Immature natural killer cell (primary cell): ENCODE data around the gene LAMB1. TPM values are rescaled to one million over a fixed set of nuclear protein-coding genes. Genes with fewer than 3 reads are reported as not detected.

Experiments used
- DNase-seq, 3 donors: peaks; one replicate each; pipeline ENCODE4 v3.0.0; 2022; ENCODE audit warnings: mixed read lengths in 1 of 3
- H3K27ac Mint-ChIP-seq, 6 donors: one replicate each; pipeline ENCODE4 v1.8.0; 2020; ENCODE audit warnings: mixed read lengths in 6 of 6, mild to moderate bottlenecking in 5 of 6, inconsistent platforms in 4 of 6, moderate library complexity in 3 of 6
- H3K27me3 Mint-ChIP-seq, 3 donors: one replicate each; pipeline ENCODE4 v1.8.0; 2020 to 2021; ENCODE audit warnings: low read depth in 3 of 3, mild to moderate bottlenecking in 3 of 3, mixed read lengths in 3 of 3, moderate library complexity in 3 of 3, inconsistent platforms in 1 of 3
- H3K36me3 Mint-ChIP-seq, 3 donors: one replicate each; pipeline ENCODE4 v1.8.0; 2020; ENCODE audit warnings: mixed read lengths in 3 of 3, inconsistent platforms in 2 of 3, mild to moderate bottlenecking in 2 of 3
- H3K4me1 Mint-ChIP-seq, 2 donors: one replicate each; pipeline ENCODE4 v1.8.0; 2020; ENCODE audit warnings: inconsistent platforms in 2 of 2, mild to moderate bottlenecking in 2 of 2, mixed read lengths in 2 of 2, moderate library complexity in 1 of 2
- H3K4me3 Mint-ChIP-seq, 5 donors: one replicate each; pipeline ENCODE4 v1.8.0; 2020; ENCODE audit warnings: mild to moderate bottlenecking in 5 of 5, mixed read lengths in 5 of 5, inconsistent platforms in 3 of 5, moderate library complexity in 3 of 5
- H3K9me3 Mint-ChIP-seq, 6 donors: one replicate each; pipeline ENCODE4 v1.8.0; 2020; ENCODE audit warnings: mild to moderate bottlenecking in 6 of 6, mixed read lengths in 6 of 6, inconsistent platforms in 4 of 6, moderate library complexity in 3 of 6
- polyA plus RNA-seq, 3 donors: library from polyadenylated mRNA; unstranded; fragments of 300-500 nt; fragmentation: Illumina TruSeq; gene quantifications; one replicate each; pipeline ENCODE4 v1.2.3, GENCODE V29; 2021

Gene LAMB1
- polyA plus RNA-seq, 3 donors from 2014 or later, result 0.77 TPM; not detected in 2

- H3K36me3 Mint-ChIP-seq, result no peaks in the 10 kb centered on the region
- DNase-seq, result no peak
- peaks cover 2 to 8% (median 7%) of the 10 kb centered on the region in 3 donors for H3K27me3 Mint-ChIP-seq
- no peak overlapping the region for H3K4me3 Mint-ChIP-seq
- no peak overlapping the region for H3K27ac Mint-ChIP-seq
- H3K9me3 Mint-ChIP-seq, result no peaks in the 10 kb centered on the region
- H3K4me1 Mint-ChIP-seq, result no peaks in the 10 kb centered on the region
Measured at GRCh38 chr7:108030516-108030915, 27.6 kb upstream of the LAMB1 start.

GRCh38 chr7:108029034-108029433 is 26.1 kb upstream of the LAMB1 start:
- no peak overlapping the region for H3K4me3 Mint-ChIP-seq
- H3K27me3 Mint-ChIP-seq, result peaks cover 2 to 10% (median 8%) of the 10 kb centered on the region in 3 donors
- no peak for DNase-seq
- H3K4me1 Mint-ChIP-seq, result no peaks in the 10 kb centered on the region
- no peaks in the 10 kb centered on the region for H3K36me3 Mint-ChIP-seq
- no peak overlapping the region for H3K27ac Mint-ChIP-seq
- no peaks in the 10 kb centered on the region for H3K9me3 Mint-ChIP-seq

- Mint-ChIP-seq H3K4me3 (no peak overlapping the region), H3K27me3 (peaks cover 2 to 10% (median 8%) of the 10 kb centered on the region in 3 donors), H3K4me1 (no peaks in the 10 kb centered on the region), H3K36me3 (no peaks in the 10 kb centered on the region), H3K9me3 (no peaks in the 10 kb centered on the region), H3K27ac (no peak overlapping the region)
- no peak for DNase-seq
Measured at GRCh38 chr7:108028111-108028510, 25.1 kb upstream of the LAMB1 start.

GRCh38 chr7:108027239-108027638 is 24.3 kb upstream of the LAMB1 start:
- no peaks in the 10 kb centered on the region for H3K4me1 Mint-ChIP-seq
- no peaks in the 10 kb centered on the region for H3K36me3 Mint-ChIP-seq
- H3K4me3 Mint-ChIP-seq, result no peak overlapping the region
- H3K27ac Mint-ChIP-seq, result no peak overlapping the region
- H3K27me3 Mint-ChIP-seq, result peaks cover 2 to 10% (median 8%) of the 10 kb centered on the region in 3 donors
- H3K9me3 Mint-ChIP-seq, result no peaks in the 10 kb centered on the region
- no peak for DNase-seq

GRCh38 chr7:108026647-108027046 is 23.7 kb upstream of the LAMB1 start:
- Mint-ChIP-seq H3K27ac (no peak overlapping the region), H3K27me3 (peaks cover 0 to 12% (median 10%) of the 10 kb centered on the region in 3 donors), H3K4me3 (no peak overlapping the region), H3K4me1 (no peaks in the 10 kb centered on the region), H3K36me3 (no peaks in the 10 kb centered on the region), H3K9me3 (no peaks in the 10 kb centered on the region)
- DNase-seq, result no peak

GRCh38 chr7:108026116-108026515 is 23.2 kb upstream of the LAMB1 start:
- H3K9me3 Mint-ChIP-seq, result no peaks in the 10 kb centered on the region
- no peak overlapping the region for H3K27ac Mint-ChIP-seq
- H3K4me3 Mint-ChIP-seq, result no peak overlapping the region
- no peaks in the 10 kb centered on the region for H3K36me3 Mint-ChIP-seq
- peaks cover 0 to 12% (median 10%) of the 10 kb centered on the region in 3 donors for H3K27me3 Mint-ChIP-seq
- DNase-seq, result no peak
- H3K4me1 Mint-ChIP-seq, result no peaks in the 10 kb centered on the region

GRCh38 chr7:108024538-108024937 is 21.6 kb upstream of the LAMB1 start:
- peaks cover 1 to 12% (median 9%) of the 10 kb centered on the region in 3 donors for H3K27me3 Mint-ChIP-seq
- H3K36me3 Mint-ChIP-seq, result no peaks in the 10 kb centered on the region
- no peak overlapping the region for H3K4me3 Mint-ChIP-seq
- H3K4me1 Mint-ChIP-seq, result no peaks in the 10 kb centered on the region
- H3K9me3 Mint-ChIP-seq, result peaks cover 0 to 3% (median 0%) of the 10 kb centered on the region in 6 donors
- H3K27ac Mint-ChIP-seq, result no peak overlapping the region
- DNase-seq, result no peak

- Mint-ChIP-seq H3K27ac (no peak overlapping the region), H3K4me3 (no peak overlapping the region), H3K27me3 (peaks cover 3 to 9% (median 5%) of the 10 kb centered on the region in 3 donors), H3K36me3 (no peaks in the 10 kb centered on the region), H3K9me3 (peaks cover 0 to 3% (median 0%) of the 10 kb centered on the region in 6 donors), H3K4me1 (no peaks in the 10 kb centered on the region)
- no peak for DNase-seq
Measured at GRCh38 chr7:108020585-108020984, 17.6 kb upstream of the LAMB1 start.

- Mint-ChIP-seq H3K27ac (no peak overlapping the region), H3K36me3 (no peaks in the 10 kb centered on the region), H3K4me3 (no peak overlapping the region), H3K27me3 (peaks cover 0 to 9% (median 5%) of the 10 kb centered on the region in 3 donors), H3K4me1 (peaks cover 0 to 7% of the 10 kb centered on the region in 2 donors), H3K9me3 (peaks cover 0 to 3% (median 0%) of the 10 kb centered on the region in 6 donors)
- DNase-seq, result no peak
Measured at GRCh38 chr7:108018668-108019067, 15.7 kb upstream of the LAMB1 start.

GRCh38 chr7:108017776-108018151 is 14.8 kb upstream of the LAMB1 start:
- no peak for DNase-seq
- Mint-ChIP-seq H3K4me1 (peaks cover 0 to 8% of the 10 kb centered on the region in 2 donors), H3K27ac (no peak overlapping the region), H3K9me3 (peaks cover 0 to 3% (median 0%) of the 10 kb centered on the region in 6 donors), H3K36me3 (no peaks in the 10 kb centered on the region), H3K4me3 (no peak overlapping the region), H3K27me3 (peaks cover 0 to 9% (median 5%) of the 10 kb centered on the region in 3 donors)

- no peak for DNase-seq
- H3K27me3 Mint-ChIP-seq, result peaks cover 0 to 9% (median 5%) of the 10 kb centered on the region in 3 donors
- H3K4me1 Mint-ChIP-seq, result peaks cover 0 to 8% of the 10 kb centered on the region in 2 donors
- H3K36me3 Mint-ChIP-seq, result no peaks in the 10 kb centered on the region
- no peak overlapping the region for H3K4me3 Mint-ChIP-seq
- no peak overlapping the region for H3K27ac Mint-ChIP-seq
- H3K9me3 Mint-ChIP-seq, result peaks cover 0 to 3% (median 0%) of the 10 kb centered on the region in 6 donors
Measured at GRCh38 chr7:108016841-108017775, 14.1 kb upstream of the LAMB1 start.

- Mint-ChIP-seq H3K4me3 (no peak overlapping the region), H3K9me3 (peaks cover 0 to 3% (median 0%) of the 10 kb centered on the region in 6 donors), H3K36me3 (no peaks in the 10 kb centered on the region), H3K27ac (no peak overlapping the region), H3K4me1 (peaks cover 0 to 8% of the 10 kb centered on the region in 2 donors), H3K27me3 (peaks cover 0 to 7% (median 5%) of the 10 kb centered on the region in 3 donors)
- no peak for DNase-seq
Measured at GRCh38 chr7:108015740-108016139, 12.8 kb upstream of the LAMB1 start.

- Mint-ChIP-seq H3K9me3 (peaks cover 0 to 2% (median 0%) of the 10 kb centered on the region in 6 donors), H3K4me3 (no peak overlapping the region), H3K36me3 (no peaks in the 10 kb centered on the region), H3K27ac (no peak overlapping the region), H3K27me3 (peaks cover 0 to 7% (median 5%) of the 10 kb centered on the region in 3 donors), H3K4me1 (peaks cover 0 to 8% of the 10 kb centered on the region in 2 donors)
- DNase-seq, result no peak
Measured at GRCh38 chr7:108014747-108015682, 12.1 kb upstream of the LAMB1 start.
